Fibroblast of lung (primary cell): ENCODE measurements around the gene ZNF521.

Experiments used
- CTCF ChIP-seq, 2 donors: IDR thresholded peaks in 1 of 2; conservative IDR thresholded peaks in 1 of 2; 1 replicate in 1 of 2; 2 replicates in 1 of 2; pipeline ENCODE4 v1.5.1; 2011 to 2012; ENCODE audit warnings: low read length in 2 of 2, control low read depth in 1 of 2, inconsistent platforms in 1 of 2, low read depth in 1 of 2, mild to moderate bottlenecking in 1 of 2
- EZH2 ChIP-seq: IDR thresholded peaks from 2 replicates; pipeline ENCODE4 v1.5.1; 2012; ENCODE audit warnings: low read length, control low read depth, mild to moderate bottlenecking; ENCODE audit errors: missing control alignments

- TF ChIP-seq CTCF (conservative IDR thresholded peaks at IDR 0.05 in 1 of 2, IDR thresholded peaks at IDR 0.05 in 1 of 2; ENCODE audit: low read depth in 1 of 2, low read length in 2 of 2) = no peak
- TF ChIP-seq EZH2 = no peak
These were observed 3.4 kb downstream of the ZNF521 start for GRCh38 chr18:25348386-25349130.
